Tibial nerve (tissue), 4 donors: ENCODE measurements around the gene GRM1.

Experiments
- CTCF ChIP-seq, 5 experiments: fragments of 200-600 bp in 3 of 5; fragments of 450-650 bp in 2 of 5; sonication (generic) in 3 of 5; IDR thresholded peaks; one replicate each; pipeline ENCODE4 v1.5.1; 2016 to 2019; ENCODE audit warnings: antibody characterized with exemption in 5 of 5, mild to moderate bottlenecking in 3 of 5, moderate library complexity in 2 of 5
- EP300 ChIP-seq, 2 donors: sonication (generic); formaldehyde crosslinking; IDR thresholded peaks; one replicate each; pipeline ENCODE4 v1.6.1; 2017; ENCODE audit warnings: antibody characterized with exemption in 2 of 2, mild to moderate bottlenecking in 1 of 2
- POLR2A ChIP-seq, 2 donors: fragments of 450-650 bp; IDR thresholded peaks; one replicate each; pipeline ENCODE4 v1.6.1; 2017; ENCODE audit warnings: antibody characterized with exemption in 2 of 2, mild to moderate bottlenecking in 2 of 2, moderate library complexity in 2 of 2

GRCh38 chr6:146355521-146356100 is 326.7 kb downstream of the GRM1 start:
- no peak for TF ChIP-seq CTCF (IDR thresholded peaks at IDR 0.05)
- no peak for TF ChIP-seq POLR2A (IDR thresholded peaks at IDR 0.05)
- TF ChIP-seq EP300 (IDR thresholded peaks at IDR 0.05) = no peak
